Measurements from ENCODE around the gene DCXR.

DNA sequence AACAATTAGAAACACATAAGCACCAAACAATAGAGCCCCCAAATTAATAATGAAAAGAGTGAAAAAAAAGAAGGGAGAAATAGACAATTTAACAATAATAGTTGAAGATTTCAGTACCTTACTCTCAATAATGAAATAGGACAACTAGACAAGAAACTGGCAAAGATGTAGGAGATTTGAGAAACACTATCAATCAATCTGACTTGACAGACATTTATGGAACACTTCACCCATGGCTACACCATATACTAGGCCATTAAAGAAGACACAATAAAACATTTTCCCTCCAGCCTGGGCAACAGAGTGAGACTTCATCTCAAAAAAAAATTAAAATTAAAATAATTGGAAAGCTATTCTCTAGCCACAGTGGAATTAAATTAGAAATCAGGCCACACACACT lies 33.1 kb upstream of the DCXR start:
- TF ChIP-seq POLR2AphosphoS5 (IDR thresholded peaks at IDR 0.05; ENCODE audit: borderline replicate concordance, low read depth, low read length) = no peak
- no peak for TF ChIP-seq EZH2 (IDR thresholded peaks at IDR 0.05)

Data from SK-N-MC (cell line).